RWPE2 (cell line): ENCODE measurements around the gene TIPARP.

ENCODE experiments used
- ATAC-seq: fragments of 200-7000 bp; cut with Tn5 transposase; 3 replicates; pipeline ENCODE4 v1.9.1; 2021; ENCODE audit warnings: low read depth
- DNase-seq: peaks from one replicate; pipeline ENCODE4 v3.0.0-alpha.2; 2020; ENCODE audit warnings: low spot score
- H3K27ac ChIP-seq: fragments of 450-650 bp; 2 replicates; pipeline ENCODE4 v1.5.1; 2017; ENCODE audit warnings: mild to moderate bottlenecking; ENCODE audit not compliant: poor library complexity, severe bottlenecking
- H3K27me3 ChIP-seq: fragments of 250-450 bp; sonication (Bioruptor Pico); 2 replicates; pipeline ENCODE4 v1.5.1; 2021; ENCODE audit warnings: mild to moderate bottlenecking, moderate library complexity; ENCODE audit not compliant: insufficient read depth, poor library complexity, severe bottlenecking
- H3K36me3 ChIP-seq: fragments of 250-450 bp; sonication (Bioruptor Pico); 2 replicates; pipeline ENCODE4 v1.5.1; 2020; ENCODE audit warnings: low read depth, mild to moderate bottlenecking, moderate library complexity
- H3K4me1 ChIP-seq: fragments of 250-450 bp; sonication (Bioruptor Pico); 2 replicates; pipeline ENCODE4 v1.5.1; 2021; ENCODE audit warnings: mild to moderate bottlenecking, moderate library complexity; ENCODE audit not compliant: insufficient read depth, poor library complexity, severe bottlenecking
- H3K4me3 ChIP-seq: fragments of 250-450 bp; sonication (Bioruptor Pico); 2 replicates; pipeline ENCODE4 v1.5.1; 2021; ENCODE audit warnings: mild to moderate bottlenecking, moderate library complexity; ENCODE audit not compliant: severe bottlenecking
- H3K9me3 ChIP-seq: fragments of 250-450 bp; sonication (Bioruptor Pico); 2 replicates; pipeline ENCODE4 v1.5.1; 2021; ENCODE audit warnings: mild to moderate bottlenecking, moderate library complexity; ENCODE audit not compliant: severe bottlenecking
- CTCF ChIP-seq: fragments of 450-650 bp; IDR thresholded peaks from one replicate; pipeline ENCODE4 v1.5.1; 2017; ENCODE audit warnings: mild to moderate bottlenecking, moderate library complexity; ENCODE audit not compliant: poor library complexity, severe bottlenecking

The TIPARP gene

GRCh38 chr3:156666073-156666472 is 8.3 kb upstream of the TIPARP start:
- no peak for TF ChIP-seq CTCF
- H3K27me3 ChIP-seq: no peaks in the 10 kb centered on the region
- no peak overlapping the region for H3K27ac ChIP-seq
- no peaks in the 10 kb centered on the region for H3K36me3 ChIP-seq
- ATAC-seq: no peak
- peaks cover 4% of the 10 kb centered on the region for H3K4me1 ChIP-seq
- no peaks in the 10 kb centered on the region for H3K9me3 ChIP-seq
- no peak overlapping the region for H3K4me3 ChIP-seq
- no peak for DNase-seq

GRCh38 chr3:156668073-156668763 is 6.2 kb upstream of the TIPARP start:
- Histone ChIP-seq H3K4me1 (peaks cover 4% of the 10 kb centered on the region), H3K27ac (no peak overlapping the region), H3K36me3 (no peaks in the 10 kb centered on the region), H3K9me3 (no peaks in the 10 kb centered on the region), H3K4me3 (no peak overlapping the region), H3K27me3 (no peaks in the 10 kb centered on the region)
- no peak for TF ChIP-seq CTCF
- DNase-seq (no peak), ATAC-seq (peak; percentile 40)

GRCh38 chr3:156670077-156670476 is 4.3 kb upstream of the TIPARP start:
- peaks cover 4% of the 10 kb centered on the region for H3K4me1 ChIP-seq
- no peaks in the 10 kb centered on the region for H3K27me3 ChIP-seq
- H3K9me3 ChIP-seq: no peaks in the 10 kb centered on the region
- ATAC-seq: no peak
- no peak overlapping the region for H3K27ac ChIP-seq
- DNase-seq: no peak
- TF ChIP-seq CTCF: no peak
- H3K4me3 ChIP-seq: no peak overlapping the region
- H3K36me3 ChIP-seq: peaks cover 2% of the 10 kb centered on the region

GRCh38 chr3:156670652-156671051 is 3.7 kb upstream of the TIPARP start:
- Histone ChIP-seq H3K27me3 (no peaks in the 10 kb centered on the region), H3K27ac (no peak overlapping the region), H3K9me3 (no peaks in the 10 kb centered on the region), H3K4me1 (no peaks in the 10 kb centered on the region), H3K4me3 (no peak overlapping the region), H3K36me3 (peaks cover 8% of the 10 kb centered on the region)
- ATAC-seq (no peak), DNase-seq (no peak)
- TF ChIP-seq CTCF: no peak

- Histone ChIP-seq H3K36me3 (peaks cover 38% of the 10 kb centered on the region), H3K27me3 (no peaks in the 10 kb centered on the region), H3K4me1 (peaks cover 8% of the 10 kb centered on the region), H3K27ac (peak overlapping the region; percentile 84), H3K9me3 (no peaks in the 10 kb centered on the region), H3K4me3 (peak overlapping the region; percentile 79)
- ATAC-seq: no peak
- no peak for TF ChIP-seq CTCF
- no peak for DNase-seq
Measured at GRCh38 chr3:156673732-156674045, 701 bp upstream of the TIPARP start.
